Measurements from ENCODE around the gene NEURL1B. TPM values are rescaled to one million over a fixed set of nuclear protein-coding genes. Genes with fewer than 3 reads are reported as not detected.

The NEURL1B gene
- total RNA-seq, 2 donors from 2014 or later, result 61.6 to 99.9 TPM

- no peak for DNase-seq
- peak overlapping the region in 1 of 2 donors; percentile 84 for H3K9ac ChIP-seq (ENCODE audit: low read depth in 2 of 2, low read length in 2 of 2)
- intact Hi-C loops (cut with DNase I), result loop anchor here (5.0 kb wide), 1 partner anchor 53 kb away; no protein-coding TSS in a partner anchor
- no peak overlapping the region for H3K27ac ChIP-seq
- H3K9me3 ChIP-seq, result no peaks in the 10 kb centered on the region
- TF ChIP-seq, protein P1, sequence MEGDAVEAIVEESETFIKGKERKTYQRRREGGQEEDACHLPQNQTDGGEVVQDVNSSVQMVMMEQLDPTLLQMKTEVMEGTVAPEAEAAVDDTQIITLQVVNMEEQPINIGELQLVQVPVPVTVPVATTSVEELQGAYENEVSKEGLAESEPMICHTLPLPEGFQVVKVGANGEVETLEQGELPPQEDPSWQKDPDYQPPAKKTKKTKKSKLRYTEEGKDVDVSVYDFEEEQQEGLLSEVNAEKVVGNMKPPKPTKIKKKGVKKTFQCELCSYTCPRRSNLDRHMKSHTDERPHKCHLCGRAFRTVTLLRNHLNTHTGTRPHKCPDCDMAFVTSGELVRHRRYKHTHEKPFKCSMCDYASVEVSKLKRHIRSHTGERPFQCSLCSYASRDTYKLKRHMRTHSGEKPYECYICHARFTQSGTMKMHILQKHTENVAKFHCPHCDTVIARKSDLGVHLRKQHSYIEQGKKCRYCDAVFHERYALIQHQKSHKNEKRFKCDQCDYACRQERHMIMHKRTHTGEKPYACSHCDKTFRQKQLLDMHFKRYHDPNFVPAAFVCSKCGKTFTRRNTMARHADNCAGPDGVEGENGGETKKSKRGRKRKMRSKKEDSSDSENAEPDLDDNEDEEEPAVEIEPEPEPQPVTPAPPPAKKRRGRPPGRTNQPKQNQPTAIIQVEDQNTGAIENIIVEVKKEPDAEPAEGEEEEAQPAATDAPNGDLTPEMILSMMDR (IDR thresholded peaks at IDR 0.05), result no peak
- no peaks in the 10 kb centered on the region for H3K36me3 ChIP-seq
- H3K4me1 ChIP-seq, result peaks cover 18% of the 10 kb centered on the region
- H3K27me3 ChIP-seq, result no peaks in the 10 kb centered on the region
- H3K4me3 ChIP-seq, result no peak overlapping the region
Observed at GRCh38 chr5:172644711-172645110, 3.6 kb downstream of the NEURL1B start.

GRCh38 chr5:172645271-172646055 lies 4.4 kb downstream of the NEURL1B start:
- DNase-seq, result no peak
- no peaks in the 10 kb centered on the region for H3K36me3 ChIP-seq
- no peaks in the 10 kb centered on the region for H3K9me3 ChIP-seq
- no peak overlapping the region for H3K9ac ChIP-seq (ENCODE audit: low read depth in 2 of 2, low read length in 2 of 2)
- H3K4me1 ChIP-seq, result peaks cover 24% of the 10 kb centered on the region
- H3K27me3 ChIP-seq, result no peaks in the 10 kb centered on the region
- H3K4me3 ChIP-seq, result no peak overlapping the region
- intact Hi-C loops (cut with DNase I), result no loop called here
- TF ChIP-seq, protein P1 (IDR thresholded peaks at IDR 0.05), result no peak
- H3K27ac ChIP-seq, result no peak overlapping the region

GRCh38 chr5:172646716-172647285 lies 5.7 kb downstream of the NEURL1B start:
- Histone ChIP-seq H3K4me3 (no peak overlapping the region), H3K36me3 (no peaks in the 10 kb centered on the region), H3K4me1 (peaks cover 24% of the 10 kb centered on the region), H3K9ac (ENCODE audit: low read depth in 2 of 2, low read length in 2 of 2) (peak overlapping the region in 1 of 2 donors; percentile 57), H3K9me3 (no peaks in the 10 kb centered on the region), H3K27me3 (no peaks in the 10 kb centered on the region), H3K27ac (peak overlapping the region; percentile 14)
- TF ChIP-seq, protein P1 (IDR thresholded peaks at IDR 0.05), result peak; percentile 33
- peak; percentile 49 for DNase-seq
- intact Hi-C loops (cut with DNase I), result no loop called here

DNA sequence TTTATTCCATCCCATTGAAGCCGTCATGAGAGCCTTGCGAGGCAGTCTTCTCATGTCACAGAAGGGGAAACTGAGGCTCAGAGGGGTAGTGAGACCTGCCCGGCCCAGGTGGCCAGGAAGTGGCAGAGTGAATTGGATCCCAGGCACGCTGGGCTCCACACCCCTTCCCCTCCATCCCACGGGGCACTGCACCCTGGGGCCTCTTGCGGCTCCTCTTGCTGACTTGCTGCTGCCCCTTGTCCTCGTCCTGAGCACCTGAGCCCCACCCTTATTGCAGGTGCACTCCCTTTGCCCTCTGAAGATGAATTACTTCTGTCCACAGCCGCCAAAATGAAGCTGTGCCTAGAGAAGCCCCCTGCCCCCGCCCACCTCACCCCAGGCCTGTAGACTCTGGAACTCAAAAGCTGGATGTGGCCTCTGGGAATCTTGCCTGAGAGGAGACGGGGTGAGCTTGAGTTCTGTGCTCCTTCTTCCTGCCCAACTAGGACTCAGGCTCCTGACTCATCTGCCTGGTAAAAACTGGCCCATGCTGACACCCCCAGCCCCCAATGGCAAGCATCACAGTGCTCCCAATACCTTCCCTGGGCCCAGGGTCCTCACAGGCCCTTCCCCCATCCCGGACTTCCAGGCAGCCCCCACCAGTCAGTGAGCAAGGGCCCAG lies 6.4 kb downstream of the NEURL1B start:
- Histone ChIP-seq H3K4me3 (no peak overlapping the region), H3K4me1 (peaks cover 24% of the 10 kb centered on the region), H3K27ac (peak overlapping the region; percentile 14), H3K36me3 (no peaks in the 10 kb centered on the region), H3K9me3 (no peaks in the 10 kb centered on the region), H3K9ac (ENCODE audit: low read depth in 2 of 2, low read length in 2 of 2) (peak overlapping the region in 1 of 2 donors; percentile 57), H3K27me3 (no peaks in the 10 kb centered on the region)
- TF ChIP-seq, protein P1 (IDR thresholded peaks at IDR 0.05), result no peak
- intact Hi-C loops (cut with DNase I), result no loop called here
- DNase-seq, result peak; percentile 46

- intact Hi-C loops (cut with DNase I), result no loop called here
- DNase-seq, result no peak
- H3K27ac ChIP-seq, result no peak overlapping the region
- H3K9me3 ChIP-seq, result no peaks in the 10 kb centered on the region
- H3K4me1 ChIP-seq, result peaks cover 24% of the 10 kb centered on the region
- no peak overlapping the region for H3K4me3 ChIP-seq
- no peaks in the 10 kb centered on the region for H3K27me3 ChIP-seq
- peak overlapping the region in 1 of 2 donors; percentile 57 for H3K9ac ChIP-seq (ENCODE audit: low read depth in 2 of 2, low read length in 2 of 2)
- TF ChIP-seq, protein P1 (IDR thresholded peaks at IDR 0.05), result no peak
- H3K36me3 ChIP-seq, result no peaks in the 10 kb centered on the region
Observed at GRCh38 chr5:172648013-172648381, 6.9 kb downstream of the NEURL1B start.

Data from colonic mucosa (tissue), 4 donors.